Keratinocyte (primary cell): ENCODE results near the gene TRIP13. TPM values are rescaled to one million over a fixed set of nuclear protein-coding genes. Genes with fewer than 3 reads are reported as not detected.

Experiments used
- DNase-seq: peaks from one replicate; pipeline ENCODE4 v3.0.0-alpha.2; 2011; ENCODE audit warnings: low read depth, missing footprints, low spot score
- FAIRE-seq: peaks from 2 replicates; lab custom pipeline; 2011; peaks lifted over from hg19 to GRCh38; lab: Jason Lieb, UNC
- H2AFZ ChIP-seq: 2 replicates; pipeline ENCODE4 v1.6.0; 2012; ENCODE audit warnings: low read length, control low read depth, inconsistent platforms; ENCODE audit not compliant: control insufficient read depth
- H3K27ac ChIP-seq: 2 replicates; pipeline ENCODE4 v1.5.1; 2011; ENCODE audit warnings: low read length; ENCODE audit not compliant: control insufficient read depth, insufficient read depth
- H3K27me3 ChIP-seq: 3 replicates; pipeline ENCODE4 v1.6.0; 2011; ENCODE audit warnings: low read length; ENCODE audit not compliant: control insufficient read depth, insufficient read depth; ENCODE audit errors: extremely low read depth
- H3K36me3 ChIP-seq, 2 experiments: 2 replicates in 1 of 2; 3 replicates in 1 of 2; pipeline ENCODE4 v1.5.1; 2011; ENCODE audit warnings: low read length in 2 of 2, mild to moderate bottlenecking in 1 of 2; ENCODE audit not compliant: control insufficient read depth in 2 of 2, insufficient read depth in 2 of 2; ENCODE audit errors: extremely low read depth in 1 of 2
- H3K4me1 ChIP-seq: 3 replicates; pipeline ENCODE4 v1.5.1; 2011; ENCODE audit warnings: low read length; ENCODE audit not compliant: control insufficient read depth, insufficient read depth; ENCODE audit errors: extremely low read depth
- H3K4me2 ChIP-seq: 3 replicates; pipeline ENCODE4 v1.6.0; 2011; ENCODE audit warnings: low read depth, low read length; ENCODE audit not compliant: control insufficient read depth, insufficient read depth; ENCODE audit errors: extremely low read depth
- H3K4me3 ChIP-seq, 3 experiments: fragments of 200-600 bp in 1 of 3; sonication (generic) in 1 of 3; 2 replicates in 2 of 3; 3 replicates in 1 of 3; pipeline ENCODE4 v1.5.1; 2011 to 2016; ENCODE audit warnings: low read length in 3 of 3, mild to moderate bottlenecking in 3 of 3, control low read depth in 2 of 3, inconsistent platforms in 1 of 3, low read depth in 1 of 3, mixed read lengths in 1 of 3, mixed run types in 1 of 3, moderate library complexity in 1 of 3; ENCODE audit not compliant: control insufficient read depth in 2 of 3, insufficient read depth in 2 of 3; ENCODE audit errors: extremely low read depth in 1 of 3
- H3K79me2 ChIP-seq: 2 replicates; pipeline ENCODE4 v1.6.0; 2012; ENCODE audit warnings: low read length; ENCODE audit not compliant: control insufficient read depth, insufficient read depth
- H3K9ac ChIP-seq: 3 replicates; pipeline ENCODE4 v1.6.0; 2011; ENCODE audit warnings: low read length; ENCODE audit not compliant: control insufficient read depth, insufficient read depth; ENCODE audit errors: extremely low read depth
- H3K9me1 ChIP-seq: 3 replicates; pipeline ENCODE4 v1.6.0; 2011; ENCODE audit warnings: low read length; ENCODE audit not compliant: control insufficient read depth, insufficient read depth; ENCODE audit errors: extremely low read depth
- H3K9me3 ChIP-seq: 2 replicates; pipeline ENCODE4 v1.5.1; 2012; ENCODE audit warnings: low read depth, low read length; ENCODE audit not compliant: control insufficient read depth
- H4K20me1 ChIP-seq: 3 replicates; pipeline ENCODE4 v1.6.0; 2011; ENCODE audit warnings: low read length; ENCODE audit not compliant: control insufficient read depth, insufficient read depth; ENCODE audit errors: extremely low read depth
- EZH2 ChIP-seq: IDR thresholded peaks from one replicate; pipeline ENCODE4 v1.6.1; 2012; ENCODE audit warnings: inconsistent platforms, mild to moderate bottlenecking, low read length, moderate library complexity
- dilution Hi-C: fragments of 300-500 bp; cut with MboI; formaldehyde crosslinking; loops from one replicate; pipeline ENCODE4 v1.7.0; 2020; ENCODE audit warnings: low sequenced_read_pairs; ENCODE audit not compliant: extremely low pct_ligation_motif_present
- polyA plus RNA-seq, 5 experiments: library from polyadenylated mRNA; depleted of rRNA in 3 of 5; stranded (reverse) in 3 of 5; stranded (forward) in 1 of 5; unstranded in 1 of 5; fragments of >200 nt; gene quantifications; 1 replicate in 1 of 5; 2 replicates in 3 of 5; 3 replicates in 1 of 5; pipeline versions ENCODE4 v1.2.1 to v1.2.3, GENCODE V29; 2011 to 2012; ENCODE audit warnings: missing spikeins in 2 of 5, low read depth in 1 of 5, low replicate concordance in 1 of 5
- TF ChIP-seq, protein P1 (sequence below), 3 experiments: IDR thresholded peaks in 1 of 3; conservative IDR thresholded peaks in 1 of 3; optimal IDR thresholded peaks in 1 of 3; 2 replicates in 2 of 3; 3 replicates in 1 of 3; pipeline versions ENCODE3 to v1.5.1; 2011; ENCODE audit warnings: low read length in 3 of 3, mild to moderate bottlenecking in 3 of 3, moderate library complexity in 2 of 3, control low read depth in 1 of 3, inconsistent platforms in 1 of 3; ENCODE audit not compliant: insufficient read depth in 2 of 3; ENCODE audit errors: extremely low read depth in 1 of 3

The TRIP13 gene
- polyA plus RNA-seq, 1 donor (not counting 4 experiments of a cell fraction or from before 2014, with no cell fraction given), result 37.8 TPM

- Histone ChIP-seq H3K27me3 (peaks cover 16% of the 10 kb centered on the region), H3K9ac (no peak overlapping the region), H3K4me2 (no peak overlapping the region), H3K27ac (no peak overlapping the region), H3K4me3 (no peak overlapping the region), H3K79me2 (no peaks in the 10 kb centered on the region), H4K20me1 (no peaks in the 10 kb centered on the region), H3K36me3 (no peaks in the 10 kb centered on the region), H3K4me1 (peaks cover 10% of the 10 kb centered on the region), H3K9me3 (no peaks in the 10 kb centered on the region), H3K9me1 (no peaks in the 10 kb centered on the region), H2AFZ (no peak overlapping the region)
- FAIRE-seq (no peak), DNase-seq (no peak)
- dilution Hi-C loops, result no loop called here
- no peak for TF ChIP-seq EZH2
- TF ChIP-seq, protein P1, sequence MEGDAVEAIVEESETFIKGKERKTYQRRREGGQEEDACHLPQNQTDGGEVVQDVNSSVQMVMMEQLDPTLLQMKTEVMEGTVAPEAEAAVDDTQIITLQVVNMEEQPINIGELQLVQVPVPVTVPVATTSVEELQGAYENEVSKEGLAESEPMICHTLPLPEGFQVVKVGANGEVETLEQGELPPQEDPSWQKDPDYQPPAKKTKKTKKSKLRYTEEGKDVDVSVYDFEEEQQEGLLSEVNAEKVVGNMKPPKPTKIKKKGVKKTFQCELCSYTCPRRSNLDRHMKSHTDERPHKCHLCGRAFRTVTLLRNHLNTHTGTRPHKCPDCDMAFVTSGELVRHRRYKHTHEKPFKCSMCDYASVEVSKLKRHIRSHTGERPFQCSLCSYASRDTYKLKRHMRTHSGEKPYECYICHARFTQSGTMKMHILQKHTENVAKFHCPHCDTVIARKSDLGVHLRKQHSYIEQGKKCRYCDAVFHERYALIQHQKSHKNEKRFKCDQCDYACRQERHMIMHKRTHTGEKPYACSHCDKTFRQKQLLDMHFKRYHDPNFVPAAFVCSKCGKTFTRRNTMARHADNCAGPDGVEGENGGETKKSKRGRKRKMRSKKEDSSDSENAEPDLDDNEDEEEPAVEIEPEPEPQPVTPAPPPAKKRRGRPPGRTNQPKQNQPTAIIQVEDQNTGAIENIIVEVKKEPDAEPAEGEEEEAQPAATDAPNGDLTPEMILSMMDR (optimal IDR thresholded peaks at IDR 0.05 in 1 of 3, IDR thresholded peaks at IDR 0.05 in 1 of 3, conservative IDR thresholded peaks at IDR 0.05 in 1 of 3; ENCODE audit: extremely low read depth in 1 of 3, insufficient read depth in 2 of 3, low read length in 3 of 3), result no peak
Measured at GRCh38 chr5:957748-958485, 65.2 kb downstream of the TRIP13 start.

DNA sequence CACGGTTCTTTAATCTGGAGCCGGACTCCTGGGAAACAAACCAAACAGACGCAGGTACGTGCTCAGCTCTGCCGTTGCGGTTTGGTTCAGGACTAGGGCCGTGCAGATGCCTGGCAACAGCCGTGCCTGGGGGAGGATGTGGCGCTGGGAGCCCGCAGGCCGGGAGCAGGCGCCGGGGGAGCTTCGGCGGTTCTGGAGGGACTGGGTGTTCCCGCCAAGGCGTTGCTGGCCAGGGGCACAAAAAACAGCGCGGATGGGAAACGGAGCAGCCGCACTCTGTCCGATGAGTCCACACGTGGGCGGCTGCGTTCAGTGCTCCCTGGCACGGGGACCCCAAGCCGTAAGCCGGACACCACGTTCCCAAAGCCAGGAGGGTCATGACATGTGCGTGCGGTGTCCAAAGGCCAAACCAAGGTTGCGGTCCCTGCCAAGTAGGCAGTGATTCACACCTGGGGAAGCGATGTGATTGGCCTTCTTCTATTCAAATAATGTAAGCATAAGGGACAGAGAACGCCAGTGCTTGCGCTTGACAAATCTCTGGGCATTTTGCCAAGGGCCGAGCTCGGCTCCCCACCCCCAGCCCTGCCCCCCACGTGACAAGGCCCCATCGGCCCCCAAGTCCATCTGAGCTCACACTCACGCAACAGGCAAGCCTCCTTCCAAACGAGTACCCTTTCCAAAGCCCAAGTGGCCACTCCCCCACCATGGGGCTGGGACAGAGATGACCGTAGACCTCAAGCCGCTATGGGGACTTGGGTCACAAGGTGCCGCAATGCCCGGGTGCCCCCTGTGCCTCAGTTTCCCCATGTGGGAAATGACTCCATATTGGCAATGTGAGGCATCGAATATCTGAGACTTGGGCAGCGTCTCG, 66.3 kb downstream of the TRIP13 start:
- H2AFZ ChIP-seq, result no peak overlapping the region
- DNase-seq (no peak), FAIRE-seq (no peak)
- no peaks in the 10 kb centered on the region for H3K36me3 ChIP-seq
- dilution Hi-C loops, result no loop called here
- no peak overlapping the region for H3K9ac ChIP-seq
- H3K79me2 ChIP-seq, result no peaks in the 10 kb centered on the region
- no peak overlapping the region for H3K27ac ChIP-seq
- no peaks in the 10 kb centered on the region for H3K9me1 ChIP-seq
- peaks cover 22% of the 10 kb centered on the region for H3K27me3 ChIP-seq
- no peak overlapping the region for H3K4me3 ChIP-seq
- peaks cover 10% of the 10 kb centered on the region for H3K4me1 ChIP-seq
- no peak for TF ChIP-seq EZH2
- TF ChIP-seq, protein P1 (optimal IDR thresholded peaks at IDR 0.05 in 1 of 3, IDR thresholded peaks at IDR 0.05 in 1 of 3, conservative IDR thresholded peaks at IDR 0.05 in 1 of 3; ENCODE audit: extremely low read depth in 1 of 3, insufficient read depth in 2 of 3, low read length in 3 of 3), result no peak
- no peak overlapping the region for H3K4me2 ChIP-seq
- H3K9me3 ChIP-seq, result no peaks in the 10 kb centered on the region
- no peaks in the 10 kb centered on the region for H4K20me1 ChIP-seq
